ENCODE data around the gene GRIN2A.

DNA sequence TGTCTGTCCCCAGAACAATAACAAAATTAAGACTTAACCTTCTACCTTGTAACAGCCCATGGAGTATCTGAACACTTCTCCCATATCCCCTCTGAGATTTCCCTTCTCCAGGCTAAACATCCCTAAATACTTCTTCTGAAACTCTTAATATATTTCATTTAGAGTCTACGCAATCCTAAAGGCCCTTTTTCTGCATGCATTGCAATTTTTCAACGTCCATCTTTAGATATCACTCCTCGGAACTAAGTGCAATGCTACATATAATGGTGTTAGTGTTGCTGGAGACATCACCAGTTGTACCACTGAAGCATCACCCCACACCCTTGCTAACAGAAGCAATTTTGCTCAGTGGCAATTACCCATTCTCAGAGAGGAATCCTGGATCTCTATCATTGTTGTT lies 13.2 kb downstream of the GRIN2A start:
- TF ChIP-seq KLF6 (CRISPR knock-in tag; IDR thresholded peaks at IDR 0.05) (no peak), ZFP37 (CRISPR knock-in tag; IDR thresholded peaks at IDR 0.05; ENCODE audit: borderline replicate concordance) (no peak), RXRA (CRISPR knock-in tag; IDR thresholded peaks at IDR 0.05) (no peak)
- TF ChIP-seq, protein P1, sequence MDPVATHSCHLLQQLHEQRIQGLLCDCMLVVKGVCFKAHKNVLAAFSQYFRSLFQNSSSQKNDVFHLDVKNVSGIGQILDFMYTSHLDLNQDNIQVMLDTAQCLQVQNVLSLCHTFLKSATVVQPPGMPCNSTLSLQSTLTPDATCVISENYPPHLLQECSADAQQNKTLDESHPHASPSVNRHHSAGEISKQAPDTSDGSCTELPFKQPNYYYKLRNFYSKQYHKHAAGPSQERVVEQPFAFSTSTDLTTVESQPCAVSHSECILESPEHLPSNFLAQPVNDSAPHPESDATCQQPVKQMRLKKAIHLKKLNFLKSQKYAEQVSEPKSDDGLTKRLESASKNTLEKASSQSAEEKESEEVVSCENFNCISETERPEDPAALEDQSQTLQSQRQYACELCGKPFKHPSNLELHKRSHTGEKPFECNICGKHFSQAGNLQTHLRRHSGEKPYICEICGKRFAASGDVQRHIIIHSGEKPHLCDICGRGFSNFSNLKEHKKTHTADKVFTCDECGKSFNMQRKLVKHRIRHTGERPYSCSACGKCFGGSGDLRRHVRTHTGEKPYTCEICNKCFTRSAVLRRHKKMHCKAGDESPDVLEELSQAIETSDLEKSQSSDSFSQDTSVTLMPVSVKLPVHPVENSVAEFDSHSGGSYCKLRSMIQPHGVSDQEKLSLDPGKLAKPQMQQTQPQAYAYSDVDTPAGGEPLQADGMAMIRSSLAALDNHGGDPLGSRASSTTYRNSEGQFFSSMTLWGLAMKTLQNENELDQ (CRISPR knock-in tag; IDR thresholded peaks at IDR 0.05; ENCODE audit: borderline replicate concordance): no peak

Data from HepG2 (cell line).